ENCODE results near the gene LAMB4. TPM values are rescaled to one million over a fixed set of nuclear protein-coding genes. Genes with fewer than 3 reads are reported as not detected.

The LAMB4 gene
- total and polyA plus RNA-seq, 2 of the 4 experiments (the other 2 are of a cell fraction), result 0.12 to 0.18 TPM

DNA sequence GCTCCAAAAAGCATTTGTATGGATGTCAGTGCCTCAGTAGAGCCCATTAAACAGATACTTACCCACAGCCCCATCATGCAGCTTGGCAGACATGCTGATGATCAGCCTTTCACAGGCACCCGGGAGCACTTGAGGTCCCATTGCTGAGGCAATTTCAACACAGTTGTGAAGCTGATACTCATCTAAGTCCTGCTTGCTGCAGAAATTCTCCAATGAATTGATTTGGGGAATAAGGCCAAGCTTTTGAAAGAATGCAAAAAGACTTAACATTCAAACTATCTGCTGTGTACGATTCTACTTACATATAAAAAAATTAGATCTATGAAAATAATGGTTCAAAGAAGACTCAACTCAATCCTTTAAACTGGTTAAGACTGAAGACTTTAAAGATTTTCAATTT, 60.5 kb downstream of the LAMB4 start:
- ChIA-PET POLR2A (ENCODE audit: unreplicated experiment) (no interaction called here), CTCF (no interaction called here)
- Histone ChIP-seq H3K14ac (replicated peaks; ENCODE audit: low read depth, low read length) (no peak overlapping the region), H4K91ac (ENCODE audit: insufficient read depth, low read depth, low read length) (no peak overlapping the region), H2AFZ (replicated peaks; ENCODE audit: low read length, poor library complexity) (no peak overlapping the region), H2AK9ac (replicated peaks; ENCODE audit: low read depth, low read length, poor library complexity) (no peak overlapping the region), H3K36me3 (ENCODE audit: control insufficient read depth, insufficient read depth, low read length) (no peaks in the 10 kb centered on the region; the same call in 1 of the 2 replicates), H2BK20ac (ENCODE audit: low read depth, low read length) (no peak overlapping the region; the same call in 1 of the 2 replicates), H3K27me3 (ENCODE audit: control insufficient read depth, insufficient read depth, low read length) (no peaks in the 10 kb centered on the region), H3K9me3 (ENCODE audit: control insufficient read depth, insufficient read depth, low read length) (no peaks in the 10 kb centered on the region), H2AK5ac (ENCODE audit: low read depth, low read length) (no peak overlapping the region), H3K18ac (ENCODE audit: low read depth, low read length) (no peak overlapping the region), H2BK15ac (ENCODE audit: low read depth, low read length) (peak overlapping the region; percentile 64; the same call in 1 of the 3 replicates), H3K27ac (ENCODE audit: insufficient read depth, low read length) (no peak overlapping the region), H3K9ac (ENCODE audit: low read depth, low read length) (no peak overlapping the region), H4K5ac (ENCODE audit: low read depth, low read length) (no peak overlapping the region), H3K4me3 (ENCODE audit: insufficient read depth, low read depth, low read length) (no peak overlapping the region), H3K79me1 (ENCODE audit: low read depth in 1 of 2, low read length in 2 of 2) (no peaks in the 10 kb centered on the region), H2BK5ac (ENCODE audit: low read depth, low read length, poor library complexity, severe bottlenecking) (no peak overlapping the region), H3K4ac (ENCODE audit: low read depth, low read length) (no peak overlapping the region), H3K4me2 (ENCODE audit: low read depth, low read length) (no peak overlapping the region), H4K20me1 (ENCODE audit: insufficient read depth, low read length) (no peaks in the 10 kb centered on the region), H4K8ac (ENCODE audit: low read depth in 2 of 2, low read length in 2 of 2) (no peak overlapping the region), H2BK120ac (ENCODE audit: low read depth, low read length) (no peak overlapping the region), H3K9me1 (ENCODE audit: insufficient read depth, low read length) (no peaks in the 10 kb centered on the region; the same call in 1 of the 2 replicates), H3K23ac (ENCODE audit: low read depth, low read length) (no peak overlapping the region), H3K56ac (ENCODE audit: extremely low read depth, insufficient read depth, low read length) (no peak overlapping the region), H3K4me1 (ENCODE audit: control insufficient read depth, insufficient read depth, low read length) (peaks cover 5% of the 10 kb centered on the region; the same call in 1 of the 2 replicates)
- WGBS, 2 experiments (ENCODE audit: extremely low coverage in 2 of 2, insufficient read length in 1 of 2), result 80% methylated on average over 1 of the region's 2 CpGs; no CpG with 5 or more reads in 1 of the 2 experiments
- ATAC-seq (ENCODE audit: low read depth) (no peak), DNase-seq (no peak)
- dilution Hi-C loops (cut with HindIII; ENCODE audit: low sequenced_read_pairs, unreplicated experiment), result no loop called here
- in situ Hi-C loops (cut with MboI; ENCODE audit: low sequenced_read_pairs), result no loop called here
- no peak for TF ChIP-seq CHD1 (IDR thresholded peaks at IDR 0.05; ENCODE audit: low read depth, low read length)
- no peak for TF ChIP-seq RCOR1 (IDR thresholded peaks at IDR 0.05; ENCODE audit: insufficient replicate concordance, low read length)
- TF ChIP-seq, protein P1, sequence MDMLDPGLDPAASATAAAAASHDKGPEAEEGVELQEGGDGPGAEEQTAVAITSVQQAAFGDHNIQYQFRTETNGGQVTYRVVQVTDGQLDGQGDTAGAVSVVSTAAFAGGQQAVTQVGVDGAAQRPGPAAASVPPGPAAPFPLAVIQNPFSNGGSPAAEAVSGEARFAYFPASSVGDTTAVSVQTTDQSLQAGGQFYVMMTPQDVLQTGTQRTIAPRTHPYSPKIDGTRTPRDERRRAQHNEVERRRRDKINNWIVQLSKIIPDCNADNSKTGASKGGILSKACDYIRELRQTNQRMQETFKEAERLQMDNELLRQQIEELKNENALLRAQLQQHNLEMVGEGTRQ (IDR thresholded peaks at IDR 0.05; ENCODE audit: low read depth, low read length), result no peak
- no peak for TF ChIP-seq MXI1 (IDR thresholded peaks at IDR 0.05; ENCODE audit: borderline replicate concordance, low read depth, low read length)
- TF ChIP-seq NFE2L2 (IDR thresholded peaks at IDR 0.05; ENCODE audit: low read depth, low read length), result no peak
- intact Hi-C loops (cut with micrococcal nuclease), result no loop called here
- no TSS peak for BruUV-seq (replicated peaks)
